Fibroblast of gingiva (primary cell): Measurements from ENCODE around the gene L1CAM.

Experiments used
- DNase-seq: peaks from one replicate; pipeline ENCODE4 v3.0.0-alpha.2; 2011; ENCODE audit warnings: low read depth

Gene L1CAM

DNA sequence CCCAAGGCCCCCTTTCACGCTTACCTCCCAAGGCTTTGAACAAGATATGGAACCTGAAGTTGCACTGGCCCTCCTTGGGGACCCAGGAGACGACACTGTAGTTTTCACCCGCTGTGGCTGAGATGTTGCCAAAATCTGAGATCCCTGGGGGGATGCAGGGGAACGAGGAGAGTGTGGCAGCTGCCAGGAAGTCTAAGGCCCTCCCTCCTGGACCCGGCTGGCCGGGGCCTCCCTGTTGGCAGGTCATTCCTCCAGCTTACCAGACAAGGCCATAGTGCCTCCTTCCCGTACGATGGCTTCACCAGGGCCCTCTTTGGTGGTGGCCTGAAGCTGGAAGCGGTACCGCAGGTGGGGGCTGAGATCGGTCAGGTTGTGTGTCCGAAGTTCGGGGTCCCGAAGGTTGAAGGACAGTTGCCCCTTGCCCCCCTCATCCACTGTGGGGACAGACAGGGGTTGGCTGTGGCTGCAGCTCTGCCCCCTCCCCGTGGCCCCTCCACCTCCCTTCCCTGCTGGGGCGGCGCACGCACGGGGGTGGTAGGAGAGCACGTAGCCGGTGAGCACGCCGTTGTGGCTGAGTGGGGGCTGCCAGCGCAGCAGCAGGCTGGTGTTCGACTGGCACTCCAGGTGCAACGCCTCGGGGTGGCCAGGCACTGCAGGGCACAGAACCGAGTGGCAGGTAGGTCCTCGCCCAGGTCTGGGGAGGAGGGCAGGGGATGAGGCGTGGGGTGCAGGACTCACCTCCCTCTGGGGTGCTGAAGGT, 21.2 kb downstream of the L1CAM start:
- DNase-seq = no peak

DNA sequence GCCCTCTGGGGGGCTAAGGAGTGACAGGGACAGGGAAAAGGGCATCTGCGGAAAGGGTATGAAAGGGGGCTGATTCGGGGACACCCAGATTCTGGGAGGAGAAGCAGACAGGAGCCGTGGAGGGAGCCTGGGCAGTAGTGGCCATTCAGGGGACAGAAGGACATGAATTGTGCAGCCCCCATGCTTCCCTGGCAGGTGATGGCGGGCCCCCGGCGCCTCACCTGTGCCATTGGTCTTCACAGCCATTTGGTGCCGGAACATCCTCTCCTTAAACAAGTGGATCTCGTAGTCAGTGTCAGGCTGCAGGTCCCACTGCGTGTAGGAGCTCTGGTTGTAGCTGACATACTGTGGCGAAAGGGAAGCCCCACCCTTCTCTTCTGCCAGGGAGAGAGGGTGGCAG, 21.9 kb downstream of the L1CAM start:
- no peak for DNase-seq

DNA sequence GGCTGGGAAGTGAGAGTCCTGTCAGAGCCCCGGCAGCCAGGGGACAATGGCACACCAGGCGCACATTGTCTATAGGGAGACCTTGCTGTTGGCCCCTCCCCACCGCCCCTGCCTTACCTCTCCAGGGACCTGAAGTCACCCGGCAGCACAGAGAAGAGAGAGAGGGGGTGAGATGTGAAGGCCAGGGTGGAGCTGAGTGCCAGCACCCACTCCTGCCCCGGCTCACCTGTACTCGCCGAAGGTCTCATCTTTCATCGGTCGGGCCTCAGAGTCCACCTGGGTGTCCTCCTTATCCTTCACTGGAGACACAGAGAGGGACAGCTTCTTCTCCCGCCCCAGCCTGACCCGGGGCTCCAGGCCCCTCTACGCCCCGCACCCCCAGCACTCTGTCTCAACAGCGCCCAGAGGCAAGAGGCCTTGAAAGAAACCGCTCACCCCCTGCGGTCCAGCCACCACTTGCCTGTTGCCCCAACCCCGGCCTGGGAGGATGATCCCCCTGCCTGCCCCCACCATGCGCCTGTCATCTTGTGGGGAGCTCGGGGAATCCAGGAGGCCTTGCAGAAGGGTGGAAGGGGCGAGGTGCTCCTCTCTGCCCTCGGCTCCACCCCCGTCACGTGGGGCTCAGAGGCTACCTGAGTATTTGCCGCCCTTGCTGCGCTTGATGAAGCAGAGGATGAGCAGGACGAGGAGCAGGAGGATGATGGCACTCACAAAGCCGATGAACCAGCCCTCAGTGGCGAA, 22.6 kb downstream of the L1CAM start:
- DNase-seq = no peak

DNA sequence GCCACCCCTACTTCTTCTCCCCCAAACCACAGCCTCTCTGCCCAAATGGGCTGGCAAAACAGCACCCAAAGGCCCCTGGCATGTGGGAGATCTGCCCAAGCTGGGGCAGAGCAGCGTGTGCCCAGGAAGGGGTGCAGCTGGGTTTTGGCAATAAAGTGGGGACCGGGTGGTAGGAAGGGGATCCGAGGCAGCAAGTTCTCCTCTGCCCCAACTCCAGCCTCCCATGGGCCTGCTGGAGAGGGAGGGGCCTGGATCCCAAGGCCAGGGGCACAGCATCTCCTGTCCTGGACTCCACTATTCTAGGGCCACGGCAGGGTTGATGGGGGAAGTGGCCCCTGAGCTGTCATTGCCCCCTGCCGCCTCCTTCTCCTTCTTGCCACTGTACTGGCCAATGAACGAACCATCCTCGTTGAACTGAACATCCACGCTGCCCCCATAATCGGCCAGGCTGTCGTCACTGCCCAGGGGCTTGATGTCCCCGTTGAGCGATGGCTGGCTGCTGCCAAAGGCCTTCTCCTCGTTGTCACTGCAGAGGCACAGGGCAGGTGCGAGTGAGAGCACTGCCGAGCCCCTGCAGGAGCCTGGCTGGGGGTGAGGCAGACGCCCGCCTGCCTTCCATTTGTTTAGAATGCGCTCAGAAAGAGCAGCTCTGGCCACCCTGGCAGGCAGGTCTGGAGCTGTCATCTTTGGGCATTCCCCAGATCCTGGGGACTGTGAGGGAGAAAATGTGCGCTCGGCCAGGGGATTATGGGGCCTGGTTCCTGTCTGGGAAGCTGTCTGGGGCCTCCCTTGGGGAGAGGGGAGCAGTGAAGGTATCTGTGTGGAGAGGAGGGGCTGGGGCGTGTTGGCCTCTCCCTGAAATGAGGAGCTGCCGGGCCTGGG, 23.4 kb downstream of the L1CAM start:
- DNase-seq = no peak

DNA sequence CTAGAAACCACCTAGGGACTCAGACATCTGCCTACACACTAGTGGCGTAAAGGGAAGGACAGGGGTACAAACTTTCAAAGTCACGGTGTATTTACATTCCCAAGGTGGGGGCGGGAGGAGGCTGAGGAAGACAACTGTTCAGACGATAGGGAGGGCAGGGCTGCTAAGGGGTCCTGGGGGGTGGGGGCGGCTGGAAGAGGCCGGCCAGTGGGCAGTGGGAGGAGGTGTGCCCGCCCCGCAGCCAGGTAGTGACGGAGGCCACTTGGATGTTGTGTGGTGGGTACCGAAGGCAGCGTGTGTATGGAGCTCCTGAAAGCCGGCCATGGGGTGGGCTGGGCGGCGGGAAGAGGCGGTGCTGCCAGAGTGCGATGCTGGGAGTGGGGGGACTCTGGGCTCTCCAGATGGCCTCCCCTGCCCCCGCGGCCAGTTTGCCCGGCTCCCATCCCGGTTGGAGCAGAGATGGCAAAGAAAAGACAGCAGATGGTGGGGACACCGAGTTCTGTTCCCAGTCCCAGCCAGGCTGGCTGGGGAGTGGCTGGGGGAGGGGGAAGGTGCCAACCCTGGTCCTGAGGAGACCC, 24.2 kb downstream of the L1CAM start:
- no peak for DNase-seq

DNA sequence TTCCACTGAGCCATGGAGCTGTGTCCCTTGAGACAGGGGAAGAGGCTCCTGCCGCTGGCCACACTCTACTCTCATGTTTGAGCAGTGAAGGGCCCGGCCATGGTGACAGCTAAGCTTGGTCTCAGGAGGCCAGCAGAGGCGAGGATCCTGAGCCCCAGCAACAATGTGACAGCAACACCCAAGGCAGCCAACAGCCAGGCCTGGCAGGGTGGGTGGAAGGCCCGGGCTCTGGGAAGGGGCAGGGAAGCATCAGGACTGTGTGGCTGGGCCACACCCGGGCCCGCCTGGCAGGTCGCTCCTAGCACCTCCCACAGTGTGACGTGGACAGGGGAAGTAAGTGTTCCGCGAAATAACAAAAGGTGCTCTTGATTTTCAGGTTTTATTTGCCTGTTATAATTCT, 24.8 kb downstream of the L1CAM start:
- DNase-seq = no peak

DNA sequence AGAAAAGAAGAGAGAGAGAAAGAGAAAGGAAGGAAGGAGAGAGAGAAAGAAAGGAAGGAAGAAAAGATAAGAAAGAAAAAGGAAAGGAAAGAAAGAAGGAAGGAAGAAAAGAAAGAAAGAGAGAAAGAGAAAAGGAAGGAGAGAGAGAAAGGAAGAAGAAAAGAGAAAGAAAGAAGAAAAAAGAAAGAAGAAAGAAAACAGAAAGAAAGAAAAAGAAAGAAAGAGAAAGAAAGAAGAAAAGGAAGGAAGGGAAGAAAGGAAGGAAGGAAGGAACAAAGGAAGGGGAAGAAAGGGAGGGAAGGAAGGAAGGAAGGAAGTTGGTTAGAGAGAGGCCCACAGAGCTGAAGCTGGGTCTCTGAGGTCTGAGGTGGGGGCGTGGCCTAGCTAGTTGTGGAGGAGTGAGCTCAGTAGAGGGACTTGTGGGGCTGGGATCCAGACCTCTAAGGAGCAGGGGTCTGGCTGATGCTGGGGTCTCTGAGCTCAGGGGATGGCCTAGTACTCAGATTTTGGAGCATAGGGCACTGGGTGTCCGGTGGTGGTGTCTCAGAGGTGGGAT, 28.5 kb downstream of the L1CAM start:
- no peak for DNase-seq

DNA sequence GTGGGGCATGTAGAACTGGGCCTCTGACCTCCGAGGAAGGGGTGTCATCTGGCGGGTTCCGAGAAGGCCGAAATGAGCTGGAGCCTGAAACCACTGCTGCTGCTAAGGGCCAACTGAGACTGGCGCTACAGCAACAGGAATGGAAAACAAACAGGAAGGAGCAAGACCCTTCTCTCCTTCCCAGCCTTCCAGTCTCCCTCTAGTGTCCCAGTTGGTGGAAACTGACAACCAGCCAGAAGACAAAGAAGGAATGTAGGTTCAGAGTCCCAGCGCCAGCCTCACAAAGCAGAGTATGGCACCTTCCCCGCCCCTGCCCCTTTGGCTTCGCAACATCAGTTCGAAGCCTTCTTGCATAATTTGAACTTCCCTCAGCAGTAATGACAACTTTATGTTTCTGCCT, 31.3 kb downstream of the L1CAM start:
- no peak for DNase-seq

DNA sequence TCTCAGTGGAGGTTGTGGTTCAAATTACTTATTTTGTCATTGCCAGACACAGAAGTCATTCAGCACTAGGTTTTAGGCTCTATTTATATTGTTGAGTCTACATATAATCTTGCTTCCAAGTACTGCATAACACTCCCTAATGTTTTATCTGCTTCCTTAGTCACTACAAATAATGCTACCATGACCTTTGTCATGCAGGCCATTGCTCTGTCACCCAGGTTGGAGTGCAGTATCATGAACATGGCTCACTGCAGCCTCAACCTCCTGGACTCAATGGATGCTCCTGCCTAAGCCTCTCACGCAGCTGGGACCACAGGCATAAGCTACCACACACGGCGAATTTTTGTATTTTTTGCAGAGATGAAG, 32.1 kb downstream of the L1CAM start:
- DNase-seq = no peak

DNA sequence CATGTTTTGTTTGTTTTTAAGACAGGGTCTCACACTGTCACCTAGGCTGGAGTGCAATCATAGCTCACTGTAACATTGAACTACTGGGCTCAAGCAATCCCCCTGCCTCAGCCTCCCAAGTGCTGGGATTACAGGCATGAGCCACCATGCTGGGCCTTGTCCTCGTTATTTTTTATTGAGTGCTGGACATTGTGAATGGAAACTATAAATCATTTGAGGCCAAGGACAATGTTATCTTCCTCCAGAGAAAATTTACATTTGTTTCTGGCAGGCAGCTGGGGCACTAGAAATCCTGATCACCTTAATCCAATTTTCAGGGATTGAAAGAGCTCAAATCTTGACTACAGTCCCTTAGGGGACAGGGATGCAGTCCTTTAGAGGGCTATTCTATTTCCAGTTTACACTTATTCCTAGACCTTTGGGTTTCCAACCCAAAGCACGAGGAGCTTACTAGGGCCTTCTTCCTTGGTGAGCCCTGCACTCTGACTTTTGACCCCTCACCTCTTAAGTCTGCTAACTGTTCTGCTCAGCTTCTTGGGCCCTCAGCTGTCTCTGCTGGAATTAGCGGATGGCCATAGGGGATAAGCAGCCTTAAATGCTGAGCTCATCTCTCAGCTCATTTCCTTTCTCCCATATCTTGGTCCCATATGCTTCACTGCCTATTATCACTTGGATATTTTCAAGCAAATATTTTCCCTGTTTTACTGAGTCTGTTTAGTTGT, 32.6 kb downstream of the L1CAM start:
- DNase-seq = no peak

DNA sequence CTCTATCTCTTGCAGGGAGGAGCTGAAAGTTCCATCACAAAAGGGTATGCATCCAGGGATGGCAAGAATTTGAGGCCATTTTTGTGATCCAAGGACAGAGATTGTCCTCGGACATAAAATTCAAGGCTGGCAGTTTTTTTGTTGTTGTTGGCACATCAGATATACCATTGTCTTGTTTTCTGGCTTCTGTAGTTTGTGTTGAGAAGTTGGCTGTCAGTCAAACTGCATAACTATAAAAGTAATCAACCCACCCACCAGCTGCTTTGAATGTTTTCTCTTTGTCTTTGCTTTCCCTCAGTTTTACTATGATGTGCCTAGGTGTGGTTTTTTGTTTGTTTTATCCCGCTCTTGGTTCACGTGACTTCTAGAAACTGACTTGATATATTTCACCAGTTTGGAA, 34.0 kb downstream of the L1CAM start:
- no peak for DNase-seq

DNA sequence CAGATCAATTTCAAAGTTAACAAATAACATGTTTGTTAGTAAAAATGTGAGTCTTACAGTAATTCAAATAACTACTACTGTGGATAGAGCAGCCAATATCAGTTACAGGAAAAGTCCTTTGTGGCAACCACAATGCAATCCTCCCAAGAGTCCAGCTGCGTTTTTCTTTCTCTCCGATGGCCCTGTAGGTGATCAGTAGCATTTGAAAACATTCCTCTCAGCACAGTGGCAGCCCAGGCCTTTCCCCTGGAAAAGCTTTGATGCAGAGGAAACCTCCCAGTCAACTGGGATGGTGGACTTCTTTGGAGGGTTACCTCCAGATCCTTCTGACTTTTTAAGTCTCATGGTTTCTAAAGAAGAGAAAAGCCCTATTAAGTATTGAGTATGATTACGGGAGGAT, 37.6 kb downstream of the L1CAM start:
- no peak for DNase-seq

DNA sequence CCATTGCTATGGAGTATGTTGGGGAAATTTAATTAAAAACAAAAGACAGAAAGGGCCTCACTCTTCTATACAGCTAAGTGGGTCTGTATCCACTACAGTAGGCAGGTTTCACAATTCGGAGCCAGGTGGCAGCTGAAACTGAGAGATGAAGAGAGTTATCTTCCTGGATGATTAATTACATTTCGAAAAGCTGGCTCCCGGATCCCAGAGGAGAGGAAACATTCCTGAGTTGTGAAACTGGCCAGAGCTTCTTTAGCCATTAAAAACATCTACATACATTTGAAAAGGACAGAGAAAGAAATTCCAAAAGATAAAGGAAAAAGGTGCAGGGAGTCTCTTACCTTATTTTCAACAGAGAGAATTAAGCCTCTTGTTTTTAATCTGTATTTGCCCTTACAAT, 40.1 kb downstream of the L1CAM start:
- no peak for DNase-seq

DNA sequence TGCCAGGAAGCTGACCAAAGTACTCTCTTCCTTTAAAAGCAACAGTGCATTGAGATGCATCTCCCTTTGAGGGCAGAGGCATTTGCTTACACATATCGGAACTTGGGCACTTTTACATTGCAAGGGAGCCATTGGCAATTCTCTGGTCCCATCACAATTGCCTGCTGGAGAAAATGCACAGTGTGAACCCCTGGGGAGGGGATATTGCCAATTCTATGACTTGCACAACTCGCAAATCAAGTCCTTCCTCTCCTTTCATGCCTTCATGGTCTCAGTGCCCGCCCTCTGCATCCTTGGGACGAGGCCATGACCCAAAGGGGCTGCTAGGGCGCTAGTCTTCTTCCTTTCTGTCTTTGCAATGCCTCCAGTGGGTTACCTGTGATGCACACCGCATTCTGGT, 40.8 kb downstream of the L1CAM start:
- no peak for DNase-seq

DNA sequence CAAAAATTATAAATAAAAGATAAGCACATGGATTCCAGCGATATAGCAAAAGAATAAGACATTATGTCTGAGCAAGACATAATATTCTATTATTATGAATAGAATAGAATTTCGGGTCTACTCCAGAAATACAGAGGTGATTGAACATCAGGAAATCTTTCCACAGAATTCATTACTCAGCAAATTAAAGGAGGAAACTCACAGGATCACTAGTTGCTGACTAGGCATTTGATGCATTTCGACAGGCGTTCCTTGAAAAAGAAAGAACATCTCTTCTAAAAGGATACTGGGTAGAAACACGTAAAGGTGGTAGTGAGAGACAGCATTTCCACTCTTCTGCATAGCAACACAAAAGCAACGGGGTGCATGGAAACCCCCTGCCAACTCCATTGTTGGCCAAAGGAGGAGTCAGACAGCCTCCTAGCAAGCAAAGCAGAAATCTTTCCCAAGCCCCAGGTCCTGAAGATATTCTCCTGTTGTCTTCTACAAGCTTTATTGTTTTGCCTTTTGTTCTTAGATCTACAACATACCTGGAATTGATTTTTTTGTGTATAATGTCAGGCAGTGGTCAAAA, 41.4 kb downstream of the L1CAM start:
- no peak for DNase-seq

DNA sequence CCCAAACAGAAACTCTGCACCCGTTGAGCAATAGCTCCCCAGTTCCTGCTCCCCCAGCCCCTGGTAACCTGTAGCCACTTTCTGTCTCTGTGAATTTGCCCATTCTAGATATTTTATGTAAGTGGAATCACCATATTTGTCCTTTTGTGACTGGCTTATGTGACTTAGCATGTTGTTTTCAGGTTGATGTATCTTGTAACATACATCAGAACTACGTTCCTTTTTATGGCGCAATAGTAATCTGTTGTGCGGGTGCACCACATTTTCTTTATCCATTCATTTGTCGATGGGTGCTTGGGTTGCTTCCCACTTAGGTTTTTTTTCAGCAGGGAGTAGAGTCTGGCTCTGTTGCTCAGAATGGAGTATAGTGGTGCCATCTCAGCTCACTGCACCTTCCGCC, 49.1 kb downstream of the L1CAM start:
- no peak for DNase-seq

DNA sequence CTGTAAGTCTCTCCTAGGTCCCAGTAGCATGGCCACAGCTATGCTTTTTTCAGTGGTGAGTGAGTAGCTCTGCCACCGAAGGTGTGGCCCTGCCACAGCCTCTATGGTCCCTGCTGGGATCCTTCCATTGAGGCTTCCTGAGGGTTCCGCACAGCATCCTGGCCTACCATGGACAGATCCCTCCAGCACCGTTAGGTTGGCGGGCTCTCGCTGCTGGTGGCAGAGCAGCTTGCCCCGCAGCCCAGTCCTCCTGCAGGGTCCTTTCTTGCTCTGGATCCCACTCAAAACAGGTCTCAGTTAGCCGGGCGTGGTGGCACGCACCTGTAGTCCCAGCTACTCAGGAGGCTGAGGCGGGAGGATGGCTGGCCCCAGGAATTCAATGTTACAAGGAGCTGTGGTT, 53.2 kb downstream of the L1CAM start:
- DNase-seq = no peak

DNA sequence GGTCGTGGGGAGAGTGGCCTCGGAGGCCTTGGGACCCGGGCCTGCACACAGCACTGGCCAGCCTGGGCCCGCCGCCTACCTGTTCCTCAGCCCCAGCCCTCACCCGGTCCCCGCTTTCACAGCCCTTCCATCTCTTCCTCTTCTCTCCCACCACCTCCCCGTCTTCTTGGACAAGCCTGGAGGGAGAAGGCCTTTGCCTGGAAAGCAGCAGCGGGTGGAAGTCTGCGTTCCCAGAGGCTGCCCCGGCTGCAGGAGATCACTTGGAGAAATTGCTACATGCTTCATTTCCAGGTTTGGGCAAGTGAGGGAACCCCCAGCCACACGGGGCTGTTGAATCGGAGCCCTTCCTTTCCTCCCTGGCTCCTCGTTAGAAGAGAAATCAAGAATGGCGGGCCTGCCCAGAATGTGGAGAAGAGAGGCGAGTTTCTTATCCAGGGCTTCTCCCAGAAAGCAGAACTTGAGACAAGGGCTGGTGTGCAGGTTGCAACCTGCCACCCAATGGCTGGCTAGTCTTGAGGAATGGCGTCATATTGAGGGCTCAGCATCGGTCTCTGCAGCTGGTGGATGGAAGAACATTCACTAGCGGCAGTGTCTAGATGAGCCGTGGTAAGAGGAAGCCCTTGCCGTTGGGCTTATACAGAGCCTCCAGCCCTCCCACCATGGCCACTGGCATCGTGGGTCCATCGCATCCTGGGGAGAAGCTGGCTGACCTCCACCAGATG, 54.4 kb downstream of the L1CAM start:
- no peak for DNase-seq

DNA sequence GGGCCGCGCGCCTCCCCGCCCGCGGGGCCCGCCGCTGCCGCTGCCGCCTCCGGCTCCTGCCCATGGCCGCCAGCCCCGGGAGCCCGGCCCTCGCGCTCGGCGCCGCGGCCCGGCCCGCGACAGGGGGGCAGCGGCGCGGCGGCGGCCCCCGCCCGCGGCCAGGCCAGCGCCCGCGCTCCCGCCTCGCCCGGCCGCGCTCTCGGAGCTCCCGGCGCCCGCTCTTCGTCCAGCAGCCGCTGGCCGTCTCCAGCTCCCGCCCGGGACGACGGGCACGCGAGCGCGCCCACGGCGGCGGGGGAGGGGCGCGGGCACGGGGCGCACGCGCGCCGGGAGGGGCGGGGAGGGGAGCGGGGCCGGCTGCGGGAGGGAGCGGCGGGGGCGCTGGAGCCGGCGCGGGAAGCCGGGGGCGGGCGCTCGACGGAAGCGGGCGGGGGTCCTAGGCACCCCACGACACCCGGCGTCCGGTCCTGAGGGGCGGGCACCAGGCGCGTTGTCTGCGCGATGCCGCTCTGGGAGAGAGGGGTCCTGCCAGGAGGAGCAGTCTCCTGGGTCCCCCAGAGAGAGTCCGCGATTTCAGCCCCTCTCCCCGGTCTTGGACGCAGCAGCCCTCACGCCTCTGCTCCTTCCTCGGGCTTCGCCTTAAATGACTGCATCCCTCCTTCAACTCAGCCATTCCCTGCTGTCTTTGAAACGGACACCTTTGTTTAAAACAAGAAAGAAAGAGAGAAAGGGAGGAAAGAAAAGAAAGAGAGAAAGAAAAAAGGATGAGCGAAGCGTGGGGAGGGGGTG, 55.1 kb downstream of the L1CAM start:
- DNase-seq = no peak
